ENCODE measurements around the gene ARHGEF35. TPM values are rescaled to one million over a fixed set of nuclear protein-coding genes. Genes with fewer than 3 reads are reported as not detected.
A peak's percentile ranks its signal among the peaks of the same experiment; 100 is the strongest.
"Not testable (repeated sequence)": the region's sequence is repeated elsewhere in the genome, so short reads cannot be mapped to it uniquely, and the experiment has no call there.

ARHGEF35 gene
- total RNA-seq, 1 donor from 2014 or later = 11.5 TPM

- not testable (repeated sequence) for H3K27me3 ChIP-seq (ENCODE audit: control insufficient read depth, insufficient read depth, low read length); H3K4me3 ChIP-seq (ENCODE audit: low read depth, low read length); H3K36me3 ChIP-seq (ENCODE audit: control insufficient read depth, insufficient read depth, low read length); DNase-seq (ENCODE audit: low read depth)
These were observed 6.3 kb upstream of the ARHGEF35 start for GRCh38 chr7:144201978-144202377.

- not testable (repeated sequence) for H3K36me3 ChIP-seq (ENCODE audit: control insufficient read depth, insufficient read depth, low read length); DNase-seq (ENCODE audit: low read depth); H3K27me3 ChIP-seq (ENCODE audit: control insufficient read depth, insufficient read depth, low read length); H3K4me3 ChIP-seq (ENCODE audit: low read depth, low read length)
These were observed 3.3 kb upstream of the ARHGEF35 start for GRCh38 chr7:144198934-144199333.

- H3K27me3 ChIP-seq (ENCODE audit: control insufficient read depth, insufficient read depth, low read length); H3K4me3 ChIP-seq (ENCODE audit: low read depth, low read length); DNase-seq (ENCODE audit: low read depth); H3K36me3 ChIP-seq (ENCODE audit: control insufficient read depth, insufficient read depth, low read length): not testable (repeated sequence)
These were observed 1.2 kb downstream of the ARHGEF35 start for GRCh38 chr7:144194453-144194852.

GRCh38 chr7:144193782-144194181 lies 1.9 kb downstream of the ARHGEF35 start:
- H3K4me3 ChIP-seq (ENCODE audit: low read depth, low read length); H3K27me3 ChIP-seq (ENCODE audit: control insufficient read depth, insufficient read depth, low read length); H3K36me3 ChIP-seq (ENCODE audit: control insufficient read depth, insufficient read depth, low read length); DNase-seq (ENCODE audit: low read depth): not testable (repeated sequence)

- H3K4me3 ChIP-seq (ENCODE audit: low read depth, low read length); H3K27me3 ChIP-seq (ENCODE audit: control insufficient read depth, insufficient read depth, low read length); DNase-seq (ENCODE audit: low read depth); H3K36me3 ChIP-seq (ENCODE audit: control insufficient read depth, insufficient read depth, low read length): not testable (repeated sequence)
These were observed 7.0 kb downstream of the ARHGEF35 start for GRCh38 chr7:144188578-144189171.

GRCh38 chr7:144187848-144188247 lies 7.8 kb downstream of the ARHGEF35 start:
- not testable (repeated sequence) for H3K36me3 ChIP-seq (ENCODE audit: control insufficient read depth, insufficient read depth, low read length); DNase-seq (ENCODE audit: low read depth)

GRCh38 chr7:144183166-144183565 lies 12.5 kb downstream of the ARHGEF35 start, which contains the start of gene CTAGE4:
Gene CTAGE4, plus strand, starts transcription at chr7:144183466. Its CDS starts 38 bp downstream, at chr7:144183504.
- not testable (repeated sequence) for H3K27me3 ChIP-seq (ENCODE audit: control insufficient read depth, insufficient read depth, low read length); H3K4me3 ChIP-seq (ENCODE audit: low read depth, low read length); DNase-seq (ENCODE audit: low read depth); H3K36me3 ChIP-seq (ENCODE audit: control insufficient read depth, insufficient read depth, low read length)

More at GRCh38 chr7:144187848-144188247, 7.8 kb downstream of the ARHGEF35 start:
- not testable (repeated sequence) for H3K4me3 ChIP-seq (ENCODE audit: low read depth, low read length); H3K27me3 ChIP-seq (ENCODE audit: control insufficient read depth, insufficient read depth, low read length)

- H3K4me3 ChIP-seq (ENCODE audit: low read depth, low read length); H3K36me3 ChIP-seq (ENCODE audit: control insufficient read depth, insufficient read depth, low read length); DNase-seq (ENCODE audit: low read depth); H3K27me3 ChIP-seq (ENCODE audit: control insufficient read depth, insufficient read depth, low read length): not testable (repeated sequence)
These were observed 16.5 kb downstream of the ARHGEF35 start for GRCh38 chr7:144179165-144179479.

- H3K36me3 ChIP-seq (ENCODE audit: control insufficient read depth, insufficient read depth, low read length); H3K4me3 ChIP-seq (ENCODE audit: low read depth, low read length); H3K27me3 ChIP-seq (ENCODE audit: control insufficient read depth, insufficient read depth, low read length); DNase-seq (ENCODE audit: low read depth): not testable (repeated sequence)
- peak; percentile 35 for TF ChIP-seq CTCF (IDR thresholded peaks at IDR 0.05; ENCODE audit: insufficient read depth, low read length, poor library complexity, severe bottlenecking)
These were observed 17.1 kb downstream of the ARHGEF35 start for GRCh38 chr7:144178380-144179164.

GRCh38 chr7:144174613-144175012 lies 21.0 kb downstream of the ARHGEF35 start:
- no peak for TF ChIP-seq CTCF (IDR thresholded peaks at IDR 0.05; ENCODE audit: insufficient read depth, low read length, poor library complexity, severe bottlenecking)
- no peaks in the 10 kb centered on the region for H3K27me3 ChIP-seq (ENCODE audit: control insufficient read depth, insufficient read depth, low read length)
- H3K4me3 ChIP-seq (ENCODE audit: low read depth, low read length) = no peak overlapping the region
- no peak for DNase-seq (ENCODE audit: low read depth)
- H3K36me3 ChIP-seq (ENCODE audit: control insufficient read depth, insufficient read depth, low read length) = no peaks in the 10 kb centered on the region

GRCh38 chr7:144171594-144172350 lies 23.9 kb downstream of the ARHGEF35 start:
- H3K36me3 ChIP-seq (ENCODE audit: control insufficient read depth, insufficient read depth, low read length); DNase-seq (ENCODE audit: low read depth); H3K27me3 ChIP-seq (ENCODE audit: control insufficient read depth, insufficient read depth, low read length); H3K4me3 ChIP-seq (ENCODE audit: low read depth, low read length): not testable (repeated sequence)
